GM19099 (cell line): Measurements from ENCODE around the gene GOPC.
A peak's percentile ranks its signal among the peaks of the same experiment; 100 is the strongest.

ENCODE experiments used
- POLR2A ChIP-seq: IDR thresholded peaks from 3 replicates; pipeline ENCODE4 v1.6.1; 2011; ENCODE audit warnings: low read depth; ENCODE audit not compliant: insufficient read length; ENCODE audit errors: extremely low read depth

GOPC gene

GRCh38 chr6:117602151-117602898 is at the start of gene GOPC:
Gene GOPC, minus strand, starts transcription at chr6:117602511. Its CDS starts 223 bp downstream, at chr6:117602288.
- TF ChIP-seq POLR2A, result peak; percentile 90

GRCh38 chr6:117642976-117643375 is 40.7 kb upstream of the GOPC start:
- no peak for TF ChIP-seq POLR2A

GRCh38 chr6:117637770-117638169 is 35.5 kb upstream of the GOPC start:
- no peak for TF ChIP-seq POLR2A

- TF ChIP-seq POLR2A, result no peak
Observed at GRCh38 chr6:117629119-117629660, 26.9 kb upstream of the GOPC start.

- TF ChIP-seq POLR2A, result no peak
Observed at GRCh38 chr6:117627533-117627932, 25.2 kb upstream of the GOPC start.

- TF ChIP-seq POLR2A, result no peak
Observed at GRCh38 chr6:117624869-117625481, 22.7 kb upstream of the GOPC start.

GRCh38 chr6:117619178-117619577 is 16.9 kb upstream of the GOPC start:
- TF ChIP-seq POLR2A, result no peak

GRCh38 chr6:117617210-117618035 is 15.1 kb upstream of the GOPC start:
- no peak for TF ChIP-seq POLR2A

- TF ChIP-seq POLR2A, result no peak
Observed at GRCh38 chr6:117616391-117617209, 14.3 kb upstream of the GOPC start.

- TF ChIP-seq POLR2A, result no peak
Observed at GRCh38 chr6:117615750-117616390, 13.6 kb upstream of the GOPC start.

- TF ChIP-seq POLR2A, result no peak
Observed at GRCh38 chr6:117613920-117614560, 11.7 kb upstream of the GOPC start.

- TF ChIP-seq POLR2A, result no peak
Observed at GRCh38 chr6:117607511-117607910, 5.2 kb upstream of the GOPC start.

GRCh38 chr6:117605169-117605826 is 3.0 kb upstream of the GOPC start:
- TF ChIP-seq POLR2A, result no peak
